ENCODE results near the gene ARL6IP4.

- TF ChIP-seq CTCF (conservative IDR thresholded peaks at IDR 0.05; ENCODE audit: low read length) (no peak), EZH2phosphoT487 (IDR thresholded peaks at IDR 0.05; ENCODE audit: borderline replicate concordance, low read depth, low read length) (no peak)
Observed at GRCh38 chr12:122981587-122982476, 1.4 kb downstream of the ARL6IP4 start.

Data from OCI-LY7 (cell line).